ENCODE results near the gene THBD.

- TF ChIP-seq EZH2 (IDR thresholded peaks at IDR 0.05) = no peak
- TF ChIP-seq POLR2AphosphoS5 (IDR thresholded peaks at IDR 0.05; ENCODE audit: borderline replicate concordance, low read depth, low read length) = no peak
These were observed 27.8 kb upstream of the THBD start for GRCh38 chr20:23077277-23077676.
